Bronchial epithelial cell (primary cell): ENCODE results near the gene TPRN. TPM values are rescaled to one million over a fixed set of nuclear protein-coding genes. Genes with fewer than 3 reads are reported as not detected.

ENCODE experiments used
- DNase-seq: peaks from one replicate; pipeline ENCODE4 v3.0.0-alpha.2; 2010; ENCODE audit warnings: low read depth
- FAIRE-seq: peaks from 2 replicates; lab custom pipeline; 2011; peaks lifted over from hg19 to GRCh38; lab: Jason Lieb, UNC
- H3K27me3 ChIP-seq: 2 replicates; pipeline ENCODE4 v1.5.1; 2011; ENCODE audit warnings: low read length; ENCODE audit not compliant: control insufficient read depth, insufficient read depth
- H3K36me3 ChIP-seq: 2 replicates; pipeline ENCODE4 v1.5.1; 2011; ENCODE audit warnings: low read length; ENCODE audit not compliant: control insufficient read depth, insufficient read depth
- H3K4me3 ChIP-seq: 2 replicates; pipeline ENCODE4 v1.5.1; 2011; ENCODE audit warnings: mild to moderate bottlenecking, low read depth, low read length, control low read depth
- CTCF ChIP-seq: IDR thresholded peaks from 2 replicates; pipeline ENCODE4 v1.5.1; 2011; ENCODE audit warnings: mild to moderate bottlenecking, moderate library complexity, low read length, control low read depth, inconsistent platforms; ENCODE audit not compliant: insufficient read depth, severe bottlenecking
- total RNA-seq: library from RNA; depleted of rRNA; stranded (reverse); fragments of >200 nt; gene quantifications from 2 replicates; pipeline ENCODE4 v1.2.1, GENCODE V29; 2014

TPRN gene
- total RNA-seq, 1 donor from 2014 or later: 3.2 TPM

- Histone ChIP-seq H3K4me3 (no peak overlapping the region), H3K27me3 (peaks cover 14% of the 10 kb centered on the region), H3K36me3 (no peaks in the 10 kb centered on the region)
- FAIRE-seq (no peak), DNase-seq (no peak)
- no peak for TF ChIP-seq CTCF
Observed at GRCh38 chr9:137143459-137143858, 57.1 kb downstream of the TPRN start.

GRCh38 chr9:137141976-137142936 is 58.3 kb downstream of the TPRN start:
- no peak for TF ChIP-seq CTCF
- DNase-seq: no peak
- Histone ChIP-seq H3K36me3 (no peaks in the 10 kb centered on the region), H3K27me3 (peaks cover 22% of the 10 kb centered on the region), H3K4me3 (no peak overlapping the region)
- FAIRE-seq: peak; percentile 87

Other genes with a start within 250 kb of the TPRN start
- 0.13 TPM in 1 of 2 replicates, not detected in the other for gene LCN12, start 248.5 kb downstream of the TPRN start, total RNA-seq
- 0.26 TPM in 2 replicates for gene PTGDS, start 223.2 kb downstream of the TPRN start, total RNA-seq
- gene LCNL1, start 217.7 kb downstream of the TPRN start, total RNA-seq: not detected in 2 replicates
- gene PAXX, start 208.3 kb downstream of the TPRN start, total RNA-seq: 10.0 and 11.5 TPM in 2 replicates
- gene CLIC3, start 204.2 kb downstream of the TPRN start, total RNA-seq: 2.1 and 28.8 TPM in 2 replicates
- gene ABCA2, start 172.5 kb downstream of the TPRN start, total RNA-seq: 5.5 and 9.9 TPM in 2 replicates
- gene FUT7, start 168.7 kb downstream of the TPRN start, total RNA-seq: not detected in 2 replicates
- 5.5 and 10.5 TPM in 2 replicates for gene NPDC1, start 154.6 kb downstream of the TPRN start, total RNA-seq
- 0.79 and 1.2 TPM in 2 replicates for gene ENTPD2, start 146.7 kb downstream of the TPRN start, total RNA-seq
- gene SAPCD2, start 130.2 kb downstream of the TPRN start, total RNA-seq: 0.26 and 1.2 TPM in 2 replicates
- 2.0 and 3.2 TPM in 2 replicates for gene UAP1L1, start 123.2 kb downstream of the TPRN start, total RNA-seq
- 58.2 and 65.3 TPM in 2 replicates for gene MAN1B1, start 113.8 kb downstream of the TPRN start, total RNA-seq
- 45.1 and 66.6 TPM in 2 replicates for gene DPP7, start 86.0 kb downstream of the TPRN start, total RNA-seq
- gene GRIN1, start 61.6 kb downstream of the TPRN start, total RNA-seq: 0.26 and 0.53 TPM in 2 replicates
- 0.26 and 2.0 TPM in 2 replicates for gene LRRC26, start 30.7 kb downstream of the TPRN start, total RNA-seq
- not detected in 2 replicates for gene TMEM210, start 28.7 kb downstream of the TPRN start, total RNA-seq
- 20.5 and 23.2 TPM in 2 replicates for gene ANAPC2, start 12.2 kb downstream of the TPRN start, total RNA-seq
- 97.9 and 127 TPM in 2 replicates for gene SSNA1, start 12.1 kb downstream of the TPRN start, total RNA-seq
- 38.0 and 39.2 TPM in 2 replicates for gene TMEM203, start 4.9 kb upstream of the TPRN start, total RNA-seq
- 2.6 and 3.6 TPM in 2 replicates for gene NDOR1, start 5.0 kb upstream of the TPRN start, total RNA-seq
- 0.38 TPM in 1 of 2 replicates, not detected in the other for gene RNF208, start 21.5 kb upstream of the TPRN start, total RNA-seq
- gene CYSRT1, start 24.4 kb upstream of the TPRN start, total RNA-seq: 3.9 and 23.2 TPM in 2 replicates
- under 0.01 and 1.2 TPM in 2 replicates for gene RNF224, start 26.8 kb upstream of the TPRN start, total RNA-seq
- gene SLC34A3, start 30.2 kb upstream of the TPRN start, total RNA-seq: not detected in 2 replicates
- gene TUBB4B, start 40.5 kb upstream of the TPRN start, total RNA-seq: 82.7 and 193 TPM in 2 replicates
- not detected in 2 replicates for gene STPG3, start 50.5 kb upstream of the TPRN start, total RNA-seq
- 59.8 and 67.9 TPM in 2 replicates for gene NELFB, start 54.6 kb upstream of the TPRN start, total RNA-seq
- 18.7 and 25.0 TPM in 2 replicates for gene TOR4A, start 77.0 kb upstream of the TPRN start, total RNA-seq
- gene NRARP, start 101.5 kb upstream of the TPRN start, total RNA-seq: 3.4 and 14.5 TPM in 2 replicates
- gene EXD3, start 222.4 kb upstream of the TPRN start, total RNA-seq: 10.8 and 12.2 TPM in 2 replicates
- gene NOXA1, start 222.7 kb upstream of the TPRN start, total RNA-seq: 0.53 and 2.3 TPM in 2 replicates
- not detected in 2 replicates for gene ENTPD8, start 240.6 kb upstream of the TPRN start, total RNA-seq